HG03280 (cell line): ENCODE data around the gene ASPN.
"Not testable (repeated sequence)": the region's sequence is repeated elsewhere in the genome, so short reads cannot be mapped to it uniquely, and the experiment has no call there.

Source experiments
- ATAC-seq: cut with Tn5 transposase; IDR thresholded peaks from one replicate; pipeline ENCODE4 v1.9.1; 2021; ENCODE audit warnings: mild to moderate bottlenecking, moderate library complexity; ENCODE audit not compliant: unreplicated experiment

Gene ASPN

GRCh38 chr9:92422611-92423338 is 59.5 kb downstream of the ASPN start:
- no peak for ATAC-seq

- no peak for ATAC-seq
Observed at GRCh38 chr9:92414566-92414965, 67.7 kb downstream of the ASPN start.

DNA sequence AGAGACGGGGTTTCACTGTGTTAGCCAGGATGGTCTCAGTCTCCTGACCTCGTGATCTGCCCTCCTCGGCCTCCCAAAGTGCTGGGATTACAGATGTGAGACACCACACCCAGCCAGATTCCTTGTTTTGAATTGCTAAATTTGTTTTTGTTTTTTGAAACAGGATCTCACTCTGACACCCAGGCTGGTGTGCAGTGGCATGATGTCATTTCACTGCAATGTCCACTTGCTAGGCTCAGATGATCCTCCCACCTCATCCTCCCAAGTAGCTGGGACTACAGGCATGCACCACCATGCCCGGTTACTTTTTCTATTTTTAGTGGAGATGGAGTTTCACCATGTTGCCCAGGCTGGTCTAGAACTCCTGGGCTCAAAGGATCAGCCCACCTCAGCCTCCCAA is 71.1 kb downstream of the ASPN start:
- ATAC-seq, result not testable (repeated sequence)

GRCh38 chr9:92408747-92409478 is 73.4 kb downstream of the ASPN start:
- ATAC-seq, result no peak

GRCh38 chr9:92407818-92408217 is 74.5 kb downstream of the ASPN start:
- ATAC-seq, result no peak

DNA sequence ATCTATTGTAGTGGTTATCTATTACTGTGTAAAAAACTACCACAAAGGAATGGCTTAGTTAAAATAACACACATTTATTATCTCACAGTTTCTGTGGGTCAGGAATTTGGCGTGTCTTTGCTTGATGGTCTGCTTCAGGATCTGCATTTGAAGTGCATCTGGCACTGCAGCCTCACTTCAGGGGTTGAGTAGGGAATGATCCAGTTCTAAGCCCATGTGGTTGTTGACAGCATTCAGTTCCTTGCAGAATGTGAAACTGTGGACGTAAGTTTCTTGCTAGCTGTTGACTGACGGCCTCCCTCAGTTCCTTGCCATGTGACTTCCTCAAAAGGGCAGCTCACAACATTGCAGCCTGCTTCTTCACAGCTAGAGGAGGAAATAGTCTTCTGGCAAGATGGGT is 75.8 kb downstream of the ASPN start:
- no peak for ATAC-seq
